ENCODE results near the gene CHRNE. TPM values are rescaled to one million over a fixed set of nuclear protein-coding genes. Genes with fewer than 3 reads are reported as not detected.

The CHRNE gene
- total and polyA plus RNA-seq, 2 of the 8 experiments (the other 6 are each of a cell fraction or from before 2014, with no cell fraction given), result 0.15 to 0.33 TPM

DNA sequence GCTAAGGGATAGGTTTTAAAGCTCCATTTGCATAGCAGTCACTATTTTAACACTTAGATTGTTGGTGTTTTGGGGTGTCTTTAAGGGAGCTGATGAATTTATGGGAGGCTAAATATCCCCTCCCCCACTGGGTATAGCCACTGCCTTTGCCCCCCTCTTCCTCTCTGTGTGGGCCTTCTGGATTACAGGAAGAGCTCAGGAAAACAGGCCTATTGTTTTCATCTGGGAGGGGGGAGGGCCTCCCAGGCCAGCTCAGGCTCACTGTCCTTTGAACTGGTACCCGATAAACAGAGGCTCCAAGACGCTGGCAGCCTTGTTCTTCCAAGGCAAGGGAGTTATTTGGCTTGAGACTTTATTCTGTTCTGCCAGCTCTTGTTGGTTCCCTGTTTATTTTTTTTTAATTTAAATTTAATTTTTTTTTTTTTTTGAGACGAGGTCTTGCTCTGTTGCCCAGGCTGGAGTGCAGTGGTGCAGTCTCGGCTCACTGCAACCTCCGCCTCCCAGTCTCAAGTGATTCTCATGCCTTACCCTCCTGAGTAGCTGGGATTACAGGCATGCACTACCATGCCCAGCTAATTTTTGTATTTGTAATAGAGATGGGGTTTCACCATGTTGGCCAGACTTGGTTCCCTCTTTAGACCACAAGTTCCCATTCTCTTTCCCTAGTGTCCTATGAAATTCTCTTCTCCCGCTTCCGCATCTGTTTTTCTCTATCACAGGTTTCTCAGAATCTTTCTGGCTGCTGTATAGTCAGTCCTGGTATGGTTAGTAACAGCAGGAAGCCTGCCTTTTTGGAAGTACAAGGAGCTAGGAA, 44.6 kb downstream of the CHRNE start:
- no peaks in the 10 kb centered on the region for H3K9me3 ChIP-seq (ENCODE audit: insufficient read depth in 2 of 2, low read depth in 1 of 2, low read length in 1 of 2)
- H3K36me3 ChIP-seq (ENCODE audit: control insufficient read depth in 2 of 4, insufficient read depth in 4 of 4, low read length in 3 of 4), result no peaks in the 10 kb centered on the region
- H2BK120ac ChIP-seq (replicated peaks; ENCODE audit: low read depth, low read length), result peak overlapping the region; percentile 16
- H3K4ac ChIP-seq (replicated peaks; ENCODE audit: insufficient read length, low read depth, low read length), result peak overlapping the region; percentile 76
- H2BK5ac ChIP-seq (ENCODE audit: low read depth, low read length), result peak overlapping the region; percentile 95; the same call in 1 of the 2 replicates
- H3K4me2 ChIP-seq (ENCODE audit: insufficient read depth in 1 of 2, low read depth in 2 of 2, low read length in 2 of 2), result peak overlapping the region; percentile 54 to 59
- DNase-seq (ENCODE audit: low read depth in 1 of 2, low spot score in 2 of 2) (no peak), FAIRE-seq (no peak)
- H3K23me2 ChIP-seq (ENCODE audit: low read depth, low read length), result peaks cover under 1% of the 10 kb centered on the region; the same call in 1 of the 2 replicates
- H4K91ac ChIP-seq (replicated peaks; ENCODE audit: insufficient read length, low read length), result peak overlapping the region; percentile 63
- H3K9ac ChIP-seq (replicated peaks in 1 of 4; ENCODE audit: extremely low read depth in 1 of 4, low read depth in 3 of 4, low read length in 3 of 4), result no peak overlapping the region
- peak overlapping the region; percentile 93 for H2BK20ac ChIP-seq (ENCODE audit: low read length)
- peaks cover 11% of the 10 kb centered on the region for H3K79me1 ChIP-seq (ENCODE audit: low read depth, low read length)
- H2AFZ ChIP-seq (ENCODE audit: low read length), result no peak overlapping the region
- peak overlapping the region; percentile 35 for H4K5ac ChIP-seq (ENCODE audit: insufficient read length, low read depth, low read length)
- peak overlapping the region in 1 of 4 experiments; percentile 41; a peak in 3 of 8 replicates for H3K4me3 ChIP-seq (ENCODE audit: extremely low read depth in 1 of 4, insufficient read depth in 2 of 4, low read depth in 3 of 4, low read length in 4 of 4)
- no peak overlapping the region for H4K8ac ChIP-seq (ENCODE audit: extremely low read depth, insufficient read depth, low read length)
- H3K27ac ChIP-seq (ENCODE audit: low read depth, low read length), result peak overlapping the region; percentile 62
- 65% methylated on average over 7 of the region's 7 CpGs; no CpG with 5 or more reads in 1 of the 2 experiments for WGBS, 2 experiments (ENCODE audit: extremely low coverage in 1 of 2, insufficient coverage in 1 of 2, insufficient read length in 1 of 2, insufficient replicate concordance in 2 of 2, low coverage in 1 of 2, low lambda C conversion rate in 2 of 2, missing lambda C conversion rate in 1 of 2)
- 0 out of 2 replicates have a peak overlapping the region, but pooled peaks have one; percentile 81 for H2BK12ac ChIP-seq (ENCODE audit: low read depth, low read length)
- no peaks in the 10 kb centered on the region for H3K27me3 ChIP-seq (replicated peaks in 1 of 4; ENCODE audit: control insufficient read depth in 3 of 4, extremely low read depth in 1 of 4, insufficient read depth in 3 of 4, low read length in 3 of 4)
- H3K23ac ChIP-seq (ENCODE audit: insufficient read length), result no peak overlapping the region
- H3K14ac ChIP-seq (ENCODE audit: insufficient read length), result no peak overlapping the region
- ChIA-PET CTCF (ENCODE audit: partially characterized antibody) (interaction anchor here (0.6 to 3.5 kb wide), 21 partner anchors 9 to 292 kb away, joined by 3 to 15 read pairs (median 3); partner anchors contain the start of genes C17orf107 and PSMB6), POLR2A (ENCODE audit: partially characterized antibody) (interaction anchor here (0.6 to 2.8 kb wide), 16 partner anchors 8 to 493 kb away, joined by 3 to 15 read pairs (median 3); partner anchors contain the start of genes PFN1 and PSMB6)
- peaks cover 0 to 39% of the 10 kb centered on the region in 2 experiments; a peak in 2 of 4 replicates for H3K79me2 ChIP-seq (ENCODE audit: control insufficient read depth in 1 of 2, insufficient read depth in 2 of 2, low read length in 2 of 2)
- peak overlapping the region; percentile 73 for H3K56ac ChIP-seq (replicated peaks; ENCODE audit: insufficient read length, low read depth, low read length)
- H3K4me1 ChIP-seq (replicated peaks in 1 of 4; ENCODE audit: control insufficient read depth in 3 of 4, insufficient read depth in 4 of 4, low read length in 3 of 4), result peaks cover 26 to 46% (median 37%) of the 10 kb centered on the region in 4 experiments
- peaks cover 0 to 1% of the 10 kb centered on the region in 2 experiments for H4K20me1 ChIP-seq (replicated peaks in 1 of 2; ENCODE audit: control insufficient read depth in 1 of 2, insufficient read depth in 2 of 2, low read length in 2 of 2)
- no peak for TF ChIP-seq SP4 (IDR thresholded peaks at IDR 0.05; ENCODE audit: low read length)
- TF ChIP-seq SP1 (IDR thresholded peaks at IDR 0.05; ENCODE audit: low read depth, low read length), result peak; percentile 72; the same call in 1 of the 2 replicates
- TF ChIP-seq TCF12 (IDR thresholded peaks at IDR 0.05; ENCODE audit: low read depth, low read length), result 0 out of 2 replicates have a peak, but pooled peaks have one; percentile 50
- 0 out of 4 replicates have a peak, but pooled peaks of 1 of the 2 experiments have one; percentile 18 for TF ChIP-seq SIN3A (conservative IDR thresholded peaks at IDR 0.05 in 1 of 2, IDR thresholded peaks at IDR 0.05 in 1 of 2; ENCODE audit: low read depth in 1 of 2, low read length in 2 of 2)
- peak; percentile 52 for TF ChIP-seq ASH2L (IDR thresholded peaks at IDR 0.05; ENCODE audit: low read length)
- H2BK15ac ChIP-seq (ENCODE audit: low read length), result no peak overlapping the region
- H3K18ac ChIP-seq (ENCODE audit: extremely low read depth, low read length), result peak overlapping the region; percentile 85; the same call in 1 of the 2 replicates
- H2AK5ac ChIP-seq (ENCODE audit: low read depth, low read length), result peak overlapping the region; percentile 93; the same call in 1 of the 2 replicates

All from H1 (cell line).